ENCODE results near the gene RAB25.

DNA sequence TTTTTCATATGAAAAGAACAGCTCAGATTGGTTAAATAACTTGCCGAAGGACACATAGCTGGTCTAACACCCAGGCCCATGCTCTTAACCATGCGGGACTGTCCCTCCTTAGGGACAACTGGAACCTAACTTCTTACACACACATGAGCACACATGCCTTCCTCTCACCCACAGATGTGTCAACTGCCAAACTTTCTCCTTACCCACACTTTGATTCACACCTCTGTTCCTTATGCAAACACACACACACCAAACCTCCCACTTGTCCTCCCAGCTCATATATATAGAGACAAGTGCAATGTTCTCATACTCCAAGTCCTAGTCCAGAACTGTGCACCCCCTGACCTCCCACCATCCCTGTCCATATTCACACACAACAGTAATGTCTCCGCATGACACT, 4.3 kb downstream of the RAB25 start:
- TF ChIP-seq, protein P1, sequence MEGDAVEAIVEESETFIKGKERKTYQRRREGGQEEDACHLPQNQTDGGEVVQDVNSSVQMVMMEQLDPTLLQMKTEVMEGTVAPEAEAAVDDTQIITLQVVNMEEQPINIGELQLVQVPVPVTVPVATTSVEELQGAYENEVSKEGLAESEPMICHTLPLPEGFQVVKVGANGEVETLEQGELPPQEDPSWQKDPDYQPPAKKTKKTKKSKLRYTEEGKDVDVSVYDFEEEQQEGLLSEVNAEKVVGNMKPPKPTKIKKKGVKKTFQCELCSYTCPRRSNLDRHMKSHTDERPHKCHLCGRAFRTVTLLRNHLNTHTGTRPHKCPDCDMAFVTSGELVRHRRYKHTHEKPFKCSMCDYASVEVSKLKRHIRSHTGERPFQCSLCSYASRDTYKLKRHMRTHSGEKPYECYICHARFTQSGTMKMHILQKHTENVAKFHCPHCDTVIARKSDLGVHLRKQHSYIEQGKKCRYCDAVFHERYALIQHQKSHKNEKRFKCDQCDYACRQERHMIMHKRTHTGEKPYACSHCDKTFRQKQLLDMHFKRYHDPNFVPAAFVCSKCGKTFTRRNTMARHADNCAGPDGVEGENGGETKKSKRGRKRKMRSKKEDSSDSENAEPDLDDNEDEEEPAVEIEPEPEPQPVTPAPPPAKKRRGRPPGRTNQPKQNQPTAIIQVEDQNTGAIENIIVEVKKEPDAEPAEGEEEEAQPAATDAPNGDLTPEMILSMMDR (conservative IDR thresholded peaks at IDR 0.05; ENCODE audit: low read length) = no peak
- TF ChIP-seq EZH2phosphoT487 (IDR thresholded peaks at IDR 0.05; ENCODE audit: borderline replicate concordance, low read depth, low read length) = no peak
